Endothelial cell (in vitro differentiated cells): ENCODE measurements around the gene DUSP14. TPM values are rescaled to one million over a fixed set of nuclear protein-coding genes. Genes with fewer than 3 reads are reported as not detected.
"Not testable (repeated sequence)": the region's sequence is repeated elsewhere in the genome, so short reads cannot be mapped to it uniquely, and the experiment has no call there.

Experiments
- DNase-seq: peaks from one replicate; pipeline ENCODE4 v3.0.0; 2021; ENCODE audit warnings: low spot score
- H3K27ac Mint-ChIP-seq: one replicate; pipeline ENCODE4 v1.8.0; 2021; ENCODE audit warnings: mixed read lengths, inconsistent platforms; ENCODE audit not compliant: unreplicated experiment
- H3K27me3 Mint-ChIP-seq: one replicate; pipeline ENCODE4 v1.8.0; 2021; ENCODE audit warnings: mild to moderate bottlenecking, moderate library complexity, mixed read lengths, inconsistent platforms; ENCODE audit not compliant: unreplicated experiment
- H3K36me3 Mint-ChIP-seq: one replicate; pipeline ENCODE4 v1.8.0; 2021; ENCODE audit warnings: mild to moderate bottlenecking, low read depth, mixed read lengths, inconsistent platforms; ENCODE audit not compliant: unreplicated experiment
- H3K4me1 Mint-ChIP-seq: one replicate; pipeline ENCODE4 v1.8.0; 2021; ENCODE audit warnings: mild to moderate bottlenecking, mixed read lengths, inconsistent platforms; ENCODE audit not compliant: unreplicated experiment
- H3K4me3 Mint-ChIP-seq: one replicate; pipeline ENCODE4 v1.8.0; 2021; ENCODE audit warnings: mild to moderate bottlenecking, mixed read lengths, inconsistent platforms; ENCODE audit not compliant: unreplicated experiment
- H3K9me3 Mint-ChIP-seq: one replicate; pipeline ENCODE4 v1.8.0; 2021; ENCODE audit warnings: mixed read lengths, inconsistent platforms; ENCODE audit not compliant: unreplicated experiment
- CTCF ChIP-seq: fragments of 200-600 bp; sonication (generic); IDR thresholded peaks from one replicate; pipeline ENCODE4 v1.5.0; 2021; ENCODE audit warnings: antibody characterized with exemption; ENCODE audit not compliant: unreplicated experiment
- total RNA-seq: library from RNA; stranded (reverse); fragmentation: NEBNext Ultra II Directional; extraction: Animal tissue kit (Norgen Biotek cat#: 25700); gene quantifications from one replicate; pipeline ENCODE4 v1.2.1, GENCODE V29; 2021; ENCODE audit not compliant: unreplicated experiment

Gene DUSP14
- total RNA-seq, 1 donor from 2014 or later = 23.0 TPM

GRCh38 chr17:37450112-37450511 lies 39.6 kb upstream of the DUSP14 start:
- no peak overlapping the region for H3K4me3 Mint-ChIP-seq
- no peaks in the 10 kb centered on the region for H3K36me3 Mint-ChIP-seq
- peaks cover 7% of the 10 kb centered on the region for H3K4me1 Mint-ChIP-seq
- H3K9me3 Mint-ChIP-seq = no peaks in the 10 kb centered on the region
- no peak overlapping the region for H3K27ac Mint-ChIP-seq
- DNase-seq = no peak
- H3K27me3 Mint-ChIP-seq = peaks cover 3% of the 10 kb centered on the region
- TF ChIP-seq CTCF = no peak

GRCh38 chr17:37457801-37458200 lies 31.9 kb upstream of the DUSP14 start:
- H3K36me3 Mint-ChIP-seq, H3K4me3 Mint-ChIP-seq, H3K27ac Mint-ChIP-seq, H3K4me1 Mint-ChIP-seq, H3K9me3 Mint-ChIP-seq, DNase-seq, H3K27me3 Mint-ChIP-seq: not testable (repeated sequence)

- DNase-seq = no peak
- H3K9me3 Mint-ChIP-seq = no peaks in the 10 kb centered on the region
- no peak overlapping the region for H3K27ac Mint-ChIP-seq
- no peaks in the 10 kb centered on the region for H3K27me3 Mint-ChIP-seq
- peaks cover 4% of the 10 kb centered on the region for H3K36me3 Mint-ChIP-seq
- no peaks in the 10 kb centered on the region for H3K4me1 Mint-ChIP-seq
- TF ChIP-seq CTCF = no peak
- H3K4me3 Mint-ChIP-seq = no peak overlapping the region
Measured at GRCh38 chr17:37458805-37459204, 30.9 kb upstream of the DUSP14 start.

- H3K4me1 Mint-ChIP-seq = no peaks in the 10 kb centered on the region
- H3K36me3 Mint-ChIP-seq = peaks cover 10% of the 10 kb centered on the region
- no peak for TF ChIP-seq CTCF
- H3K27me3 Mint-ChIP-seq = no peaks in the 10 kb centered on the region
- no peaks in the 10 kb centered on the region for H3K9me3 Mint-ChIP-seq
- H3K27ac Mint-ChIP-seq = no peak overlapping the region
- no peak for DNase-seq
- H3K4me3 Mint-ChIP-seq = no peak overlapping the region
Measured at GRCh38 chr17:37461668-37462067, 28.0 kb upstream of the DUSP14 start.

GRCh38 chr17:37462492-37462891 lies 27.2 kb upstream of the DUSP14 start:
- TF ChIP-seq CTCF = no peak
- no peak for DNase-seq
- no peaks in the 10 kb centered on the region for H3K27me3 Mint-ChIP-seq
- H3K4me1 Mint-ChIP-seq = no peaks in the 10 kb centered on the region
- no peaks in the 10 kb centered on the region for H3K9me3 Mint-ChIP-seq
- no peak overlapping the region for H3K4me3 Mint-ChIP-seq
- H3K27ac Mint-ChIP-seq = no peak overlapping the region
- H3K36me3 Mint-ChIP-seq = peaks cover 11% of the 10 kb centered on the region

- H3K9me3 Mint-ChIP-seq = no peaks in the 10 kb centered on the region
- H3K4me1 Mint-ChIP-seq = no peaks in the 10 kb centered on the region
- H3K36me3 Mint-ChIP-seq = peaks cover 11% of the 10 kb centered on the region
- no peak overlapping the region for H3K4me3 Mint-ChIP-seq
- no peak overlapping the region for H3K27ac Mint-ChIP-seq
- no peak for TF ChIP-seq CTCF
- no peaks in the 10 kb centered on the region for H3K27me3 Mint-ChIP-seq
- DNase-seq = no peak
Measured at GRCh38 chr17:37463039-37463438, 26.7 kb upstream of the DUSP14 start.
